Right lobe of liver (tissue), 4 donors: ENCODE results near the gene SYDE1.

Source experiments
- POLR2A ChIP-seq: fragments of 450-650 bp; IDR thresholded peaks from one replicate; pipeline ENCODE4 v1.6.1; 2017; ENCODE audit warnings: antibody characterized with exemption, mild to moderate bottlenecking
- TF ChIP-seq, protein P1 (sequence below), 4 donors: fragments of 200-600 bp in 3 of 4; fragments of 450-650 bp in 1 of 4; IDR thresholded peaks; one replicate each; pipeline versions ENCODE4 v1.5.1 to v1.8.0; 2016 to 2022; ENCODE audit warnings: antibody characterized with exemption in 4 of 4, mild to moderate bottlenecking in 2 of 4
- donor health status: DM: no; HTN: no; CAD: no.
- donor health status: DM: no; HTN: no; CAD: no.
- donor health status: DM: no; HTN: yes; CAD: no.

DNA sequence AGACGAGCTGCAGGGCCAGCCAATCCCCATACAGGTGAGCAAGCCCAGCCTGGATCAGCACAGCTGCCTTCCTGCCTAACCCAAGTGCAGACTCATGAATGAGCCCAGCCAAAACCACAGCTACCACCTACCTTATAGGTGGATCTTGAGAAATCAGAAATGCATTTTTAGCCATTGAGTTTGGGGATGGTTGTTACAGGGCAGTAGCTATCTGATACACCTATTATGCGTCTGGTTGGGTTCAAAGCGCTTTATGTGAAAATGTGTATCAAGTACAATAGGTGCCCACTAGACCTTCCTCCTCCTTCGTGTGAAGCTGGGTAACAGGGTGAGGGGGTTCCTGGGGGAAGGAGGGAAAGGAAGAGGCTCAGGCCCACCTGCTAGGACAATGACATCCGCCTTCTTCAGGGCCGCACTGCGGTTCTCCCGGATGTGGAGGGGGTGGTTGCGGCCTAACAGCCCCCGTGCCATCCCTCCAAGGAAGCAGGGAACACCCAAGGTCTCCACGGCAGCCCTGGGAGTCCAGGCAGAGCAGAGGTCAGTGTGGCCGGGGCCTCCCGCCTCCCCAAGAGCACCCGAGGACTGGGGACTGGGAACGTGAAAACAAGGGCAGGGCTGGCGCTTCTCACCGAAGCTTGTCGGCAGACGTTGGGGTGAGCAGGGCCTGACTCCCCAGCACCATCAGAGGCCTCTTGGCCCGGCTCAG, 11.7 kb downstream of the SYDE1 start:
- no peak for TF ChIP-seq POLR2A
- TF ChIP-seq, protein P1, sequence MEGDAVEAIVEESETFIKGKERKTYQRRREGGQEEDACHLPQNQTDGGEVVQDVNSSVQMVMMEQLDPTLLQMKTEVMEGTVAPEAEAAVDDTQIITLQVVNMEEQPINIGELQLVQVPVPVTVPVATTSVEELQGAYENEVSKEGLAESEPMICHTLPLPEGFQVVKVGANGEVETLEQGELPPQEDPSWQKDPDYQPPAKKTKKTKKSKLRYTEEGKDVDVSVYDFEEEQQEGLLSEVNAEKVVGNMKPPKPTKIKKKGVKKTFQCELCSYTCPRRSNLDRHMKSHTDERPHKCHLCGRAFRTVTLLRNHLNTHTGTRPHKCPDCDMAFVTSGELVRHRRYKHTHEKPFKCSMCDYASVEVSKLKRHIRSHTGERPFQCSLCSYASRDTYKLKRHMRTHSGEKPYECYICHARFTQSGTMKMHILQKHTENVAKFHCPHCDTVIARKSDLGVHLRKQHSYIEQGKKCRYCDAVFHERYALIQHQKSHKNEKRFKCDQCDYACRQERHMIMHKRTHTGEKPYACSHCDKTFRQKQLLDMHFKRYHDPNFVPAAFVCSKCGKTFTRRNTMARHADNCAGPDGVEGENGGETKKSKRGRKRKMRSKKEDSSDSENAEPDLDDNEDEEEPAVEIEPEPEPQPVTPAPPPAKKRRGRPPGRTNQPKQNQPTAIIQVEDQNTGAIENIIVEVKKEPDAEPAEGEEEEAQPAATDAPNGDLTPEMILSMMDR (IDR thresholded peaks at IDR 0.05), result no peak
